ENCODE data around the gene SST. TPM values are rescaled to one million over a fixed set of nuclear protein-coding genes. Genes with fewer than 3 reads are reported as not detected.

Gene SST
- total and polyA plus RNA-seq, 2 of the 4 experiments (the other 2 are of a cell fraction), result not detected

DNA sequence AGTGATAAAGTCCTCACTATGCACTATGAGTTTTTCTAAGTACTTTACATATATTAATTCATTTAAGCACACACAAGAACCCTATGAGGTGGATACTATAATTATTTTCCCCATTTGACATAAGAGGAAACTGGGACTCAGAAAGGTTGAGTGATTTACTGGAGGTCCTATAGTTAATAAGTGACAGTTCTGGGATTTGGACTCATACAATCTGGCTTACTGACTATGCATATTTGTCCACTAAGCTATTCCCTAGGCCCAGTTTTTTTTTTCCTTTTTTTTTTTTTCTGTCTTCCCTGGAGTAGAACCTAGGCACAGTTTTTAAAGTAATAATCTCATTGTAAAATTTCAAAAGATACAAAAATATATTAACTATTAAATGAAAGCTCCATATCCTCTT, 38.5 kb upstream of the SST start:
- H3K4me3 ChIP-seq (ENCODE audit: insufficient read depth, low read depth, low read length), result no peak overlapping the region
- no peak for ATAC-seq (ENCODE audit: low read depth)
- ChIA-PET CTCF (interaction anchor here (0.6 to 1.2 kb wide), 2 partner anchors 29 to 401 kb away, joined by 3 read pairs; no protein-coding TSS in a partner anchor), POLR2A (ENCODE audit: unreplicated experiment) (no interaction called here)
- H3K9ac ChIP-seq (ENCODE audit: low read depth, low read length), result no peak overlapping the region
- no peaks in the 10 kb centered on the region for H3K36me3 ChIP-seq (ENCODE audit: control insufficient read depth, insufficient read depth, low read length)
- H3K27ac ChIP-seq (ENCODE audit: insufficient read depth, low read length), result no peak overlapping the region
- H3K9me1 ChIP-seq (ENCODE audit: insufficient read depth, low read length), result no peaks in the 10 kb centered on the region
- H2BK120ac ChIP-seq (ENCODE audit: low read depth, low read length), result no peak overlapping the region
- no peak overlapping the region for H2BK15ac ChIP-seq (ENCODE audit: low read depth, low read length)
- H3K23ac ChIP-seq (ENCODE audit: low read depth, low read length), result no peak overlapping the region
- H3K4me2 ChIP-seq (ENCODE audit: low read depth, low read length), result no peak overlapping the region
- peaks cover 6% of the 10 kb centered on the region for H3K27me3 ChIP-seq (ENCODE audit: control insufficient read depth, insufficient read depth, low read length)
- H4K20me1 ChIP-seq (ENCODE audit: insufficient read depth, low read length), result no peaks in the 10 kb centered on the region
- TF ChIP-seq ELK1 (IDR thresholded peaks at IDR 0.05; ENCODE audit: borderline replicate concordance, low read depth, low read length) (no peak), RCOR1 (IDR thresholded peaks at IDR 0.05; ENCODE audit: insufficient replicate concordance, low read length) (no peak)
- BruUV-seq (replicated peaks), result no TSS peak
- no peak overlapping the region for H3K14ac ChIP-seq (replicated peaks; ENCODE audit: low read depth, low read length)
- H3K79me1 ChIP-seq (ENCODE audit: low read depth in 1 of 2, low read length in 2 of 2), result no peaks in the 10 kb centered on the region
- in situ Hi-C loops (cut with MboI; ENCODE audit: low sequenced_read_pairs) (loop anchor here (25.0 kb wide), 1 partner anchor 1529 kb away; no protein-coding TSS in a partner anchor), dilution Hi-C loops (cut with HindIII; ENCODE audit: low sequenced_read_pairs, unreplicated experiment) (no loop called here), intact Hi-C loops (cut with micrococcal nuclease) (loop anchor here (10.0 kb wide), 1 partner anchor 864 kb away; the partner anchor contains the start of gene ADIPOQ)
- no peaks in the 10 kb centered on the region for H3K9me3 ChIP-seq (ENCODE audit: control insufficient read depth, insufficient read depth, low read length)
- H2BK20ac ChIP-seq (ENCODE audit: low read depth, low read length), result no peak overlapping the region
- no peak overlapping the region for H2BK5ac ChIP-seq (ENCODE audit: low read depth, low read length, poor library complexity, severe bottlenecking)
- no peak overlapping the region for H4K91ac ChIP-seq (ENCODE audit: insufficient read depth, low read depth, low read length)
- DNase-seq, result no peak
- H2AK9ac ChIP-seq (replicated peaks; ENCODE audit: low read depth, low read length, poor library complexity), result no peak overlapping the region
- no peak overlapping the region for H3K4ac ChIP-seq (ENCODE audit: low read depth, low read length)
- H4K5ac ChIP-seq (ENCODE audit: low read depth, low read length), result no peak overlapping the region
- H2AK5ac ChIP-seq (ENCODE audit: low read depth, low read length), result no peak overlapping the region
- H3K18ac ChIP-seq (ENCODE audit: low read depth, low read length), result no peak overlapping the region
- no peak overlapping the region for H4K8ac ChIP-seq (ENCODE audit: low read depth in 2 of 2, low read length in 2 of 2)
- H3K4me1 ChIP-seq (ENCODE audit: control insufficient read depth, insufficient read depth, low read length), result no peaks in the 10 kb centered on the region
- H2AFZ ChIP-seq (replicated peaks; ENCODE audit: low read length, poor library complexity), result no peak overlapping the region
- no peak overlapping the region for H3K56ac ChIP-seq (ENCODE audit: extremely low read depth, insufficient read depth, low read length)

Measured in IMR-90 (cell line).